ENCODE data around the gene ZNF75A.

The ZNF75A gene

DNA sequence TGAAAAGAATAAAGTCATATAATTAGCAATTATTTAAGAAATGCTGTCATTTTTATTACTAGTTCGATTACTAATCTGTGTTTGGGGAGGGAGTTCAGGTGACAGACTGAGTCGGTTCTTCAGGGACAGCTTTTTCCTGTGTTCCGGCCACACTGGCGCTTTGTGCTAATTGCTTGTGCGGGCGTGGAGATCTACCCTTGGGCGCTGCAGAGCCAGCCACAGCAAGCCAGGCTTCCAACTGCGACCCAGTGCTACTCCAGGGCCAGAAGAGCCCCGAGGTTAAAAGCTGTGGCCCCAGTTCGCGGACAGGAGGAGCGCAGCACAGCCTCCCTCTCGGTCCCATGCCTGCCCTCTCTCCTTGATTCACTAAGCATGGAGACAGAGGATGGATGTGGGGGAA, 43.9 kb downstream of the ZNF75A start:
- DNase-seq (ENCODE audit: low read depth) = no peak
- TF ChIP-seq CTCF (IDR thresholded peaks at IDR 0.05; ENCODE audit: insufficient read depth, low read depth, low read length, missing control alignments) = no peak
- H3K4me3 ChIP-seq (ENCODE audit: low read length) = no peak overlapping the region

GRCh38 chr16:3355589-3355988, 50.3 kb downstream of the ZNF75A start, which contains the start of gene OR2C1:
TSS of gene OR2C1 (plus strand) at chr16:3355889. CDS start at chr16:3355941, 52 bp downstream.
- DNase-seq (ENCODE audit: low read depth) = no peak
- no peak for TF ChIP-seq CTCF (IDR thresholded peaks at IDR 0.05; ENCODE audit: insufficient read depth, low read depth, low read length, missing control alignments)
- no peak within 1 kb of the TSS for H3K4me3 ChIP-seq (ENCODE audit: low read length)

DNA sequence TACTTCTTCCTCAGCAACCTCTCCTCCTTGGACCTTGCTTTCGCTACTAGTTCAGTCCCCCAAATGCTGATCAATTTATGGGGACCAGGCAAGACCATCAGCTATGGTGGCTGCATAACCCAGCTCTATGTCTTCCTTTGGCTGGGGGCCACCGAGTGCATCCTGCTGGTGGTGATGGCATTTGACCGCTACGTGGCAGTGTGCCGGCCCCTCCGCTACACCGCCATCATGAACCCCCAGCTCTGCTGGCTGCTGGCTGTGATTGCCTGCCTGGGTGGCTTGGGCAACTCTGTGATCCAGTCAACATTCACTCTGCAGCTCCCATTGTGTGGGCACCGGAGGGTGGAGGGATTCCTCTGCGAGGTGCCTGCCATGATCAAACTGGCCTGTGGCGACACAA, 50.8 kb downstream of the ZNF75A start:
- no peak for TF ChIP-seq CTCF (IDR thresholded peaks at IDR 0.05; ENCODE audit: insufficient read depth, low read depth, low read length, missing control alignments)
- no peak overlapping the region for H3K4me3 ChIP-seq (ENCODE audit: low read length)
- DNase-seq (ENCODE audit: low read depth) = no peak

DNA sequence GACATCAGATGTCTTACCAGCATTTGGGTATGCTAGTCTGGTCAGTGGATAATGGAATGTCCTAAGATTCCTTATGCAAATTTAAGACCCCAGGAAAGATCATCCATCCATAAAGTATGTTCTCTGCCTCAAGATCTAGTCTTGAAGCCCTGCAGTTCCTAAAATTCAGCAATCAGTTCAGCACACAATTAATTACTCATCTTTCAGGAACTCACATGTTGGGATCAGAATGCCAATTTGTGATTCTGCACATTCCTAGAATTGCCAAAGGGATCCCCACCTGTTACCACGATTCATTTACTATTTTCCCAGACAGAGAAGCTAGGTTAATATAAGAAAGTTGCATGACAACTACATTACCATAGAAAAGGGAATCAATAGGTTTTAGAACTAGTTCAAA, 53.6 kb downstream of the ZNF75A start:
- no peak for TF ChIP-seq CTCF (IDR thresholded peaks at IDR 0.05; ENCODE audit: insufficient read depth, low read depth, low read length, missing control alignments)
- no peak for DNase-seq (ENCODE audit: low read depth)
- no peak overlapping the region for H3K4me3 ChIP-seq (ENCODE audit: low read length)

GRCh38 chr16:3362931-3363330, 57.6 kb downstream of the ZNF75A start:
- DNase-seq (ENCODE audit: low read depth) = no peak
- no peak overlapping the region for H3K4me3 ChIP-seq (ENCODE audit: low read length)
- TF ChIP-seq CTCF (IDR thresholded peaks at IDR 0.05; ENCODE audit: insufficient read depth, low read depth, low read length, missing control alignments) = no peak

DNA sequence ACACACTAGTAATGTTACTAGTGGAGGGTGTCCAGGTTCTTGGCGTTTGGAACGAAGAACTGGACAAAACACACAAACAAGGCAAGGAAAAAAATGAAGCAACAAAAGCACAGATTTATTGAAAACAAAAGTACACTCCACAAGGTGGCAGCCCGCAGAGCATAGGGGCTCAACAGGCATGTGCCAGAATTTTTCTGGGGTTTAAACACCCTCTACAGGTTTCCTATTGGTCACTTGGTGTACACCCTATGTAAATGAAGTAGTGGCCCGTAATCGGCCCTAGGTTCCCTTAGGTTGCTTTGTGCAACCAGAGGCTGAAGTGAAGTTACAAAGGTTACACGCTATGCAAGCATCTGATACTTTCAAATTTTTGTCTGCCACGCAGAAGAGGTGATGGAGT, 58.5 kb downstream of the ZNF75A start:
- TF ChIP-seq CTCF (IDR thresholded peaks at IDR 0.05; ENCODE audit: insufficient read depth, low read depth, low read length, missing control alignments) = no peak
- no peak for DNase-seq (ENCODE audit: low read depth)
- H3K4me3 ChIP-seq (ENCODE audit: low read length) = no peak overlapping the region

- peak overlapping the region; percentile 63 for H3K4me3 ChIP-seq (ENCODE audit: low read length)
- no peak for TF ChIP-seq CTCF (IDR thresholded peaks at IDR 0.05; ENCODE audit: insufficient read depth, low read depth, low read length, missing control alignments)
- peak; percentile 93 for DNase-seq (ENCODE audit: low read depth)
Measured at GRCh38 chr16:3364774-3365427, 59.6 kb downstream of the ZNF75A start.
